Nephron progenitor cell (in vitro differentiated cells): ENCODE results near the gene ZNF329.

Experiments
- DNase-seq: peaks from one replicate; pipeline ENCODE4 v3.0.0; 2021
- H3K27ac Mint-ChIP-seq: 2 replicates; pipeline ENCODE4 v1.8.0; 2021; ENCODE audit warnings: mild to moderate bottlenecking, moderate library complexity, mixed read lengths
- H3K27me3 Mint-ChIP-seq: 2 replicates; pipeline ENCODE4 v1.8.0; 2021; ENCODE audit warnings: mild to moderate bottlenecking, low read depth, mixed read lengths; ENCODE audit not compliant: poor library complexity
- H3K36me3 Mint-ChIP-seq: 2 replicates; pipeline ENCODE4 v1.8.0; 2021; ENCODE audit warnings: low read depth, mixed read lengths
- H3K4me1 Mint-ChIP-seq: 2 replicates; pipeline ENCODE4 v1.8.0; 2021; ENCODE audit warnings: mixed read lengths
- H3K4me3 Mint-ChIP-seq: 2 replicates; pipeline ENCODE4 v1.8.0; 2021; ENCODE audit warnings: mild to moderate bottlenecking, moderate library complexity, mixed read lengths
- H3K9me3 Mint-ChIP-seq: 2 replicates; pipeline ENCODE4 v1.8.0; 2021; ENCODE audit warnings: mild to moderate bottlenecking, moderate library complexity, mixed read lengths
- CTCF ChIP-seq: fragments of 200-600 bp; sonication (generic); IDR thresholded peaks from 2 replicates; pipeline ENCODE4 v1.5.0; 2021; ENCODE audit warnings: antibody characterized with exemption

ZNF329 gene

GRCh38 chr19:58096884-58097283 is 53.7 kb downstream of the ZNF329 start:
- TF ChIP-seq CTCF: no peak
- Mint-ChIP-seq H3K4me1 (peaks cover 8% of the 10 kb centered on the region), H3K27ac (peak overlapping the region; percentile 57)

GRCh38 chr19:58095328-58095727 is 55.3 kb downstream of the ZNF329 start:
- Mint-ChIP-seq H3K27ac (no peak overlapping the region), H3K36me3 (peaks cover 74% of the 10 kb centered on the region), H3K27me3 (peaks cover 4% of the 10 kb centered on the region), H3K9me3 (peaks cover 91% of the 10 kb centered on the region), H3K4me1 (peaks cover 8% of the 10 kb centered on the region), H3K4me3 (no peak overlapping the region)
- TF ChIP-seq CTCF: no peak
- DNase-seq: no peak

More at GRCh38 chr19:58096884-58097283, 53.7 kb downstream of the ZNF329 start:
- DNase-seq: no peak
- H3K4me3 Mint-ChIP-seq: peak overlapping the region; percentile 92
- H3K36me3 Mint-ChIP-seq: peaks cover 58% of the 10 kb centered on the region
- peaks cover 84% of the 10 kb centered on the region for H3K9me3 Mint-ChIP-seq
- peaks cover 8% of the 10 kb centered on the region for H3K27me3 Mint-ChIP-seq

- Mint-ChIP-seq H3K27me3 (no peaks in the 10 kb centered on the region), H3K36me3 (peaks cover 86% of the 10 kb centered on the region), H3K27ac (no peak overlapping the region), H3K4me1 (peaks cover under 1% of the 10 kb centered on the region), H3K9me3 (peaks cover 85% of the 10 kb centered on the region), H3K4me3 (no peak overlapping the region)
- no peak for TF ChIP-seq CTCF
- no peak for DNase-seq
These were observed 57.5 kb downstream of the ZNF329 start for GRCh38 chr19:58093071-58093470.

- H3K4me1 Mint-ChIP-seq: no peaks in the 10 kb centered on the region
- H3K36me3 Mint-ChIP-seq: peaks cover 94% of the 10 kb centered on the region
- peaks cover 86% of the 10 kb centered on the region for H3K9me3 Mint-ChIP-seq
- no peak overlapping the region for H3K4me3 Mint-ChIP-seq
- no peak for TF ChIP-seq CTCF
- no peak overlapping the region for H3K27ac Mint-ChIP-seq
- H3K27me3 Mint-ChIP-seq: no peaks in the 10 kb centered on the region
- DNase-seq: no peak
These were observed 59.2 kb downstream of the ZNF329 start for GRCh38 chr19:58091251-58091995.

GRCh38 chr19:58089846-58090245 is 60.7 kb downstream of the ZNF329 start:
- no peak for TF ChIP-seq CTCF
- no peak overlapping the region for H3K4me3 Mint-ChIP-seq
- H3K36me3 Mint-ChIP-seq: peaks cover 94% of the 10 kb centered on the region

GRCh38 chr19:58088521-58089052 is 62.0 kb downstream of the ZNF329 start:
- DNase-seq: no peak
- peaks cover 95% of the 10 kb centered on the region for H3K36me3 Mint-ChIP-seq
- no peak overlapping the region for H3K27ac Mint-ChIP-seq
- H3K27me3 Mint-ChIP-seq: no peaks in the 10 kb centered on the region
- H3K9me3 Mint-ChIP-seq: peaks cover 78% of the 10 kb centered on the region
- no peaks in the 10 kb centered on the region for H3K4me1 Mint-ChIP-seq
- H3K4me3 Mint-ChIP-seq: no peak overlapping the region
- TF ChIP-seq CTCF: no peak

More at GRCh38 chr19:58089846-58090245, 60.7 kb downstream of the ZNF329 start:
- Mint-ChIP-seq H3K4me1 (no peaks in the 10 kb centered on the region), H3K9me3 (peaks cover 80% of the 10 kb centered on the region), H3K27me3 (no peaks in the 10 kb centered on the region), H3K27ac (no peak overlapping the region)
- DNase-seq: no peak
